ENCODE results near the gene CLEC9A. TPM values are rescaled to one million over a fixed set of nuclear protein-coding genes. Genes with fewer than 3 reads are reported as not detected.

The CLEC9A gene
- total and polyA plus RNA-seq, 2 donors (not counting 1 experiment from before 2014, with no cell fraction given) = not detected

- 81% methylated on average over 3 of the region's 3 CpGs for WGBS (ENCODE audit: insufficient coverage)
- no peaks in the 10 kb centered on the region for H3K79me2 ChIP-seq (ENCODE audit: control insufficient read depth, insufficient read depth, low read length)
- H3K4me3 Mint-ChIP-seq = no peak overlapping the region
Measured at GRCh38 chr12:10027311-10027710, 3.2 kb upstream of the CLEC9A start.

GRCh38 chr12:10027721-10028120 is 2.8 kb upstream of the CLEC9A start:
- no peak for TF ChIP-seq CTCF (IDR thresholded peaks at IDR 0.05)
- Histone ChIP-seq H3K79me2 (ENCODE audit: control insufficient read depth, insufficient read depth, low read length) (no peaks in the 10 kb centered on the region), H3K9me3 (ENCODE audit: control extremely low read depth in 1 of 3, control insufficient read depth in 2 of 3, insufficient read depth in 1 of 3, low read length in 2 of 3) (no peaks in the 10 kb centered on the region), H3K4me2 (replicated peaks; ENCODE audit: low read depth, low read length, poor library complexity, severe bottlenecking) (no peak overlapping the region), H2AFZ (ENCODE audit: insufficient read depth, low read depth, low read length, poor library complexity, severe bottlenecking) (no peak overlapping the region), H4K20me1 (ENCODE audit: control insufficient read depth, insufficient read depth, low read length, poor library complexity, severe bottlenecking) (no peaks in the 10 kb centered on the region), H3K27me3 (replicated peaks in 1 of 4; ENCODE audit: control extremely low read depth in 1 of 4, control insufficient read depth in 3 of 4, insufficient read depth in 4 of 4, low read length in 3 of 4) (peaks cover 0 to 3% (median 0%) of the 10 kb centered on the region in 4 experiments), H3K9ac (ENCODE audit: low read length) (no peak overlapping the region), H3K4me1 (ENCODE audit: control insufficient read depth in 2 of 2, insufficient read depth in 2 of 2, low read length in 2 of 2) (no peaks in the 10 kb centered on the region), H3K36me3 (replicated peaks in 1 of 2; ENCODE audit: control extremely low read depth in 1 of 2, control insufficient read depth in 1 of 2, extremely low read depth in 1 of 2, insufficient read depth in 2 of 2, low read length in 1 of 2) (no peaks in the 10 kb centered on the region), H3K4me3 (ENCODE audit: control extremely low read depth in 1 of 5, extremely low read depth in 1 of 5, insufficient read depth in 1 of 5, low read depth in 2 of 5, low read length in 4 of 5) (no peak overlapping the region), H3K27ac (ENCODE audit: low read length in 2 of 2) (no peak overlapping the region)
- Mint-ChIP-seq H3K9me3 (ENCODE audit: insufficient read depth) (peaks cover 2% of the 10 kb centered on the region), H3K4me1 (no peaks in the 10 kb centered on the region), H3K4me3 (no peak overlapping the region), H3K27ac (no peak overlapping the region), H3K27me3 (peaks cover 33% of the 10 kb centered on the region)
- ChIA-PET CTCF (interaction anchor here (0.7 kb wide), 1 partner anchor 370 kb away, joined by 3 read pairs; no protein-coding TSS in a partner anchor), POLR2A (no interaction called here)
- no peak for DNase-seq
- WGBS (ENCODE audit: insufficient coverage) = 60% methylated on average over 2 of the region's 4 CpGs
- intact Hi-C loops (cut with micrococcal nuclease) = no loop called here
- no peak for ATAC-seq (ENCODE audit: low read depth)

More at GRCh38 chr12:10027311-10027710, 3.2 kb upstream of the CLEC9A start:
- Histone ChIP-seq H2AFZ (ENCODE audit: insufficient read depth, low read depth, low read length, poor library complexity, severe bottlenecking) (no peak overlapping the region), H3K4me3 (ENCODE audit: control extremely low read depth in 1 of 5, extremely low read depth in 1 of 5, insufficient read depth in 1 of 5, low read depth in 2 of 5, low read length in 4 of 5) (no peak overlapping the region), H3K36me3 (replicated peaks in 1 of 2; ENCODE audit: control extremely low read depth in 1 of 2, control insufficient read depth in 1 of 2, extremely low read depth in 1 of 2, insufficient read depth in 2 of 2, low read length in 1 of 2) (no peaks in the 10 kb centered on the region), H3K9me3 (ENCODE audit: control extremely low read depth in 1 of 3, control insufficient read depth in 2 of 3, insufficient read depth in 1 of 3, low read length in 2 of 3) (no peaks in the 10 kb centered on the region), H3K4me2 (replicated peaks; ENCODE audit: low read depth, low read length, poor library complexity, severe bottlenecking) (no peak overlapping the region), H3K4me1 (ENCODE audit: control insufficient read depth in 2 of 2, insufficient read depth in 2 of 2, low read length in 2 of 2) (no peaks in the 10 kb centered on the region), H3K27me3 (replicated peaks in 1 of 4; ENCODE audit: control extremely low read depth in 1 of 4, control insufficient read depth in 3 of 4, insufficient read depth in 4 of 4, low read length in 3 of 4) (peaks cover 0 to 3% (median 0%) of the 10 kb centered on the region in 4 experiments), H4K20me1 (ENCODE audit: control insufficient read depth, insufficient read depth, low read length, poor library complexity, severe bottlenecking) (no peaks in the 10 kb centered on the region), H3K27ac (ENCODE audit: low read length in 2 of 2) (no peak overlapping the region), H3K9ac (ENCODE audit: low read length) (no peak overlapping the region)
- ATAC-seq (ENCODE audit: low read depth) (no peak), DNase-seq (no peak)
- CTCF ChIA-PET = interaction anchor here (0.7 kb wide), 1 partner anchor 370 kb away, joined by 3 read pairs; no protein-coding TSS in a partner anchor
- TF ChIP-seq CTCF (IDR thresholded peaks at IDR 0.05) (no peak), EZH2 (IDR thresholded peaks at IDR 0.05; ENCODE audit: borderline replicate concordance, insufficient read depth, low read depth, low read length, poor library complexity, severe bottlenecking) (no peak)
- peaks cover 31% of the 10 kb centered on the region for H3K27me3 Mint-ChIP-seq
- no peak overlapping the region for H3K27ac Mint-ChIP-seq
- no peaks in the 10 kb centered on the region for H3K4me1 Mint-ChIP-seq
- intact Hi-C loops (cut with micrococcal nuclease) = no loop called here
- POLR2A ChIA-PET = no interaction called here
- peaks cover 2% of the 10 kb centered on the region for H3K9me3 Mint-ChIP-seq (ENCODE audit: insufficient read depth)

Measured in B cell (primary cell).